ENCODE measurements around the gene IRS4. TPM values are rescaled to one million over a fixed set of nuclear protein-coding genes. Genes with fewer than 3 reads are reported as not detected.

IRS4 gene
- total and polyA plus RNA-seq, 10 donors, result 0.33 TPM; not detected in 9

DNA sequence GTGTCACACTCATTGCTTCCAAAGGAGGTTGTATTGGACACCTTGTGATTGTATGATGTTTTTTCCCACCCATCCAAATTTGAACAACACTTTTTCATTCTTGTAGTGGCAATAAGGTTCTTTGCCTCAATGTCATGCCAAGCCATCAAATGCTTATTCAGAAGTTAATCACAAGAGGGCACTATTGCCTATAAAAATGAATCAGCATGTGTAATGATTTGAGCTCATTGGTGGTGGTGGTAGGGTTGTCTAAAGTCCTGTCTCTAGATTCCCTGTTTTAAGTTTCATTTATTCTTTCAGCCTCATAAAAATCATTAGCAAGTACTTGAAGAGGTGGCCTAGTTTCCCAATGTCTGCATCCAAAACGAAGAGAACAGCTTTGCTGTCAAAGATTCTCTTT is 37.0 kb downstream of the IRS4 start:
- Histone ChIP-seq H3K27me3 (replicated peaks in 1 of 7) (no peaks in the 10 kb centered on the region), H3K4me3 (no peak overlapping the region), H3K27ac (no peak overlapping the region), H3K4me1 (no peaks in the 10 kb centered on the region), H3K9me3 (no peaks in the 10 kb centered on the region), H3K36me3 (no peaks in the 10 kb centered on the region)
- DNase-seq, result no peak
- 13 to 47% (median 23%) methylated on average over 1 of the region's 1 CpG for WGBS, 5 donors
- TF ChIP-seq POLR2A (IDR thresholded peaks at IDR 0.05) (no peak), POLR2AphosphoS5 (IDR thresholded peaks at IDR 0.05) (no peak)
- TF ChIP-seq, protein P1, sequence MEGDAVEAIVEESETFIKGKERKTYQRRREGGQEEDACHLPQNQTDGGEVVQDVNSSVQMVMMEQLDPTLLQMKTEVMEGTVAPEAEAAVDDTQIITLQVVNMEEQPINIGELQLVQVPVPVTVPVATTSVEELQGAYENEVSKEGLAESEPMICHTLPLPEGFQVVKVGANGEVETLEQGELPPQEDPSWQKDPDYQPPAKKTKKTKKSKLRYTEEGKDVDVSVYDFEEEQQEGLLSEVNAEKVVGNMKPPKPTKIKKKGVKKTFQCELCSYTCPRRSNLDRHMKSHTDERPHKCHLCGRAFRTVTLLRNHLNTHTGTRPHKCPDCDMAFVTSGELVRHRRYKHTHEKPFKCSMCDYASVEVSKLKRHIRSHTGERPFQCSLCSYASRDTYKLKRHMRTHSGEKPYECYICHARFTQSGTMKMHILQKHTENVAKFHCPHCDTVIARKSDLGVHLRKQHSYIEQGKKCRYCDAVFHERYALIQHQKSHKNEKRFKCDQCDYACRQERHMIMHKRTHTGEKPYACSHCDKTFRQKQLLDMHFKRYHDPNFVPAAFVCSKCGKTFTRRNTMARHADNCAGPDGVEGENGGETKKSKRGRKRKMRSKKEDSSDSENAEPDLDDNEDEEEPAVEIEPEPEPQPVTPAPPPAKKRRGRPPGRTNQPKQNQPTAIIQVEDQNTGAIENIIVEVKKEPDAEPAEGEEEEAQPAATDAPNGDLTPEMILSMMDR (IDR thresholded peaks at IDR 0.05 in 8 of 11, conservative IDR thresholded peaks at IDR 0.05 in 3 of 11), result no peak
- intact Hi-C loops (cut with DNase I; ENCODE audit: low total_unique reads), result no loop called here

DNA sequence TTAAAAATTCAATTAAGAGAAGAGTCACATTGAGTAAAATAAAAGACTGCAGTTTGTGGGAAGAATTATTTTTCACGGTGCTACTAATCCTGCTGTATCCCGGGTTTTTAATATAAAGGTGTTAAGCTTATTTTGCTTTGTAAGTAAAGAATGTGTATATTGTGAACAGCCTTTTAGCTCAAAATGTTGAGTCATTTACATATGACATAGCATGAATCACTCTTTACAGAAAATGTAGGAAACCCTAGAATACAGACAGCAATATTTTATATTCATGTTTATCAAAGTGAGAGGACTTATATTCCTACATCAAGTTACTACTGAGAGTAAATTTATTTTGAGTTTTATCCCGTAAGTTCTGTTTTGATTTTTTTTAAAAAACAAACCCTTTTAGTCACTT is 39.7 kb downstream of the IRS4 start:
- Histone ChIP-seq H3K27ac (no peak overlapping the region), H3K4me1 (no peaks in the 10 kb centered on the region), H3K4me3 (no peak overlapping the region), H3K9me3 (no peaks in the 10 kb centered on the region), H3K27me3 (replicated peaks in 1 of 7) (no peaks in the 10 kb centered on the region), H3K36me3 (no peaks in the 10 kb centered on the region)
- intact Hi-C loops (cut with DNase I; ENCODE audit: low total_unique reads), result no loop called here
- TF ChIP-seq POLR2A (IDR thresholded peaks at IDR 0.05) (no peak), POLR2AphosphoS5 (IDR thresholded peaks at IDR 0.05) (no peak)
- TF ChIP-seq, protein P1 (IDR thresholded peaks at IDR 0.05 in 8 of 11, conservative IDR thresholded peaks at IDR 0.05 in 3 of 11), result no peak
- WGBS, 5 donors, result 73 to 92% (median 91%) methylated on average over 3 of the region's 3 CpGs
- no peak for DNase-seq

Data from spleen (tissue), 11 donors.